ENCODE results near the gene SOD3.

DNA sequence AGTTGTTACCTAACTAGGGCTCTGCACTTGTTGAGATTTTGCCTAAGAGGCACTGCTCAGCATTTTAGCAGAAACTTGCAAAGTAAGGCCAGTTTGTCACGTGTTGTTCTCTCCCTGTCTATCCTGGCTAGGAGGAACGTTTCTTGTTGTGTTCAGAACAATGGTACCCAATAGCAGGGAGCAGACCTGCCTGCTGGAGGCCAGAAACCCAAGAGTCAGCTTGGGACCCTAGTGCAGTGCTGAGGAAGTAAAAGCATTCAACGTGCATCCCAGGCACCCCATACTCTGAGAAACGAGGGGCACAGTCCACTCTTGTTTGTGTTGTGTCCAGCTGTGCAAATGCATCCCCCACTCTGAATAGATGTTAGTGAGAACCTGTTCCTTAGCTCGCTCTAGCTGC lies 42.4 kb downstream of the SOD3 start:
- no peak for TF ChIP-seq ATF7 (IDR thresholded peaks at IDR 0.05; ENCODE audit: low read depth)
- TF ChIP-seq SRF (IDR thresholded peaks at IDR 0.05; ENCODE audit: low read depth in 2 of 2, low read length in 2 of 2): no peak
- TF ChIP-seq, protein P1, sequence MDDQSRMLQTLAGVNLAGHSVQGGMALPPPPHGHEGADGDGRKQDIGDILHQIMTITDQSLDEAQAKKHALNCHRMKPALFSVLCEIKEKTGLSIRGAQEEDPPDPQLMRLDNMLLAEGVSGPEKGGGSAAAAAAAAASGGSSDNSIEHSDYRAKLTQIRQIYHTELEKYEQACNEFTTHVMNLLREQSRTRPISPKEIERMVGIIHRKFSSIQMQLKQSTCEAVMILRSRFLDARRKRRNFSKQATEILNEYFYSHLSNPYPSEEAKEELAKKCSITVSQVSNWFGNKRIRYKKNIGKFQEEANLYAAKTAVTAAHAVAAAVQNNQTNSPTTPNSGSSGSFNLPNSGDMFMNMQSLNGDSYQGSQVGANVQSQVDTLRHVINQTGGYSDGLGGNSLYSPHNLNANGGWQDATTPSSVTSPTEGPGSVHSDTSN (IDR thresholded peaks at IDR 0.05; ENCODE audit: insufficient replicate concordance, low read depth, low read length): no peak
- TF ChIP-seq, protein P2, sequence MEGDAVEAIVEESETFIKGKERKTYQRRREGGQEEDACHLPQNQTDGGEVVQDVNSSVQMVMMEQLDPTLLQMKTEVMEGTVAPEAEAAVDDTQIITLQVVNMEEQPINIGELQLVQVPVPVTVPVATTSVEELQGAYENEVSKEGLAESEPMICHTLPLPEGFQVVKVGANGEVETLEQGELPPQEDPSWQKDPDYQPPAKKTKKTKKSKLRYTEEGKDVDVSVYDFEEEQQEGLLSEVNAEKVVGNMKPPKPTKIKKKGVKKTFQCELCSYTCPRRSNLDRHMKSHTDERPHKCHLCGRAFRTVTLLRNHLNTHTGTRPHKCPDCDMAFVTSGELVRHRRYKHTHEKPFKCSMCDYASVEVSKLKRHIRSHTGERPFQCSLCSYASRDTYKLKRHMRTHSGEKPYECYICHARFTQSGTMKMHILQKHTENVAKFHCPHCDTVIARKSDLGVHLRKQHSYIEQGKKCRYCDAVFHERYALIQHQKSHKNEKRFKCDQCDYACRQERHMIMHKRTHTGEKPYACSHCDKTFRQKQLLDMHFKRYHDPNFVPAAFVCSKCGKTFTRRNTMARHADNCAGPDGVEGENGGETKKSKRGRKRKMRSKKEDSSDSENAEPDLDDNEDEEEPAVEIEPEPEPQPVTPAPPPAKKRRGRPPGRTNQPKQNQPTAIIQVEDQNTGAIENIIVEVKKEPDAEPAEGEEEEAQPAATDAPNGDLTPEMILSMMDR (IDR thresholded peaks at IDR 0.05 in 2 of 3, conservative IDR thresholded peaks at IDR 0.05 in 1 of 3; ENCODE audit: control insufficient read depth in 2 of 3, extremely low read depth in 1 of 3, insufficient read depth in 1 of 3, low read depth in 3 of 3, low read length in 3 of 3): no peak
- no peak for TF ChIP-seq NR2F1 (conservative IDR thresholded peaks at IDR 0.05)
- no peak for TF ChIP-seq CBFB (IDR thresholded peaks at IDR 0.05; ENCODE audit: low read depth)
- TF ChIP-seq ZNF274 (IDR thresholded peaks at IDR 0.05; ENCODE audit: insufficient read depth, insufficient read length): no peak
- no peak for TF ChIP-seq ETV6 (conservative IDR thresholded peaks at IDR 0.05 in 1 of 2, IDR thresholded peaks at IDR 0.05 in 1 of 2; ENCODE audit: borderline replicate concordance in 1 of 2, low read depth in 1 of 2)
- no peak for TF ChIP-seq IKZF1 (conservative IDR thresholded peaks at IDR 0.05)
- TF ChIP-seq POLR2A (IDR thresholded peaks at IDR 0.05; ENCODE audit: low read depth, low read length): no peak

All from GM12878 (cell line).